Endodermal cell (in vitro differentiated cells): Measurements from ENCODE around the gene KLHL25. TPM values are rescaled to one million over a fixed set of nuclear protein-coding genes. Genes with fewer than 3 reads are reported as not detected.

Experiments
- DNase-seq: peaks from one replicate; pipeline ENCODE4 v3.0.0-alpha.2; 2017
- H3K27ac ChIP-seq: 2 replicates; pipeline ENCODE4 v1.5.1; 2013; ENCODE audit warnings: mild to moderate bottlenecking, low read depth, low read length, moderate library complexity
- H3K27me3 ChIP-seq: 2 replicates; pipeline ENCODE4 v1.6.1; 2013; ENCODE audit warnings: mild to moderate bottlenecking, low read length, moderate library complexity; ENCODE audit not compliant: insufficient read depth, control insufficient read depth, poor library complexity, severe bottlenecking
- H3K36me3 ChIP-seq: 2 replicates; pipeline ENCODE4 v1.7.0; 2013; ENCODE audit warnings: mild to moderate bottlenecking, low read length, moderate library complexity; ENCODE audit not compliant: control insufficient read depth, insufficient read depth
- H3K4me1 ChIP-seq: one replicate; pipeline ENCODE4 v1.7.0; 2013; ENCODE audit warnings: low read length; ENCODE audit not compliant: control insufficient read depth, insufficient read depth
- H3K4me3 ChIP-seq: 2 replicates; pipeline ENCODE4 v1.5.1; 2013; ENCODE audit warnings: mild to moderate bottlenecking, low read length, moderate library complexity
- H3K9ac ChIP-seq: 2 replicates; pipeline ENCODE4 v1.6.1; 2013; ENCODE audit warnings: mild to moderate bottlenecking, low read length, moderate library complexity; ENCODE audit not compliant: poor library complexity, severe bottlenecking; ENCODE audit errors: extremely low read depth
- H3K9me3 ChIP-seq: 2 replicates; pipeline ENCODE4 v1.6.1; 2013; ENCODE audit warnings: mild to moderate bottlenecking, low read length, moderate library complexity; ENCODE audit not compliant: control insufficient read depth
- H3K27ac Mint-ChIP-seq: 2 replicates; pipeline ENCODE4 v1.8.0; 2020; ENCODE audit warnings: mixed read lengths
- H3K27me3 Mint-ChIP-seq: 2 replicates; pipeline ENCODE4 v1.8.0; 2021; ENCODE audit warnings: mild to moderate bottlenecking, mixed read lengths; ENCODE audit not compliant: insufficient read depth
- H3K36me3 Mint-ChIP-seq: 2 replicates; pipeline ENCODE4 v1.8.0; 2020; ENCODE audit warnings: low read depth, mixed read lengths
- H3K4me1 Mint-ChIP-seq: 2 replicates; pipeline ENCODE4 v1.8.0; 2020; ENCODE audit warnings: mixed read lengths
- H3K4me3 Mint-ChIP-seq: 2 replicates; pipeline ENCODE4 v1.8.0; 2020; ENCODE audit warnings: mild to moderate bottlenecking, moderate library complexity, mixed read lengths
- H3K9me3 Mint-ChIP-seq: 2 replicates; pipeline ENCODE4 v1.8.0; 2020; ENCODE audit warnings: mild to moderate bottlenecking, mixed read lengths
- CTCF ChIP-seq: fragments of 200-600 bp; sonication (generic); conservative IDR thresholded peaks from 2 replicates; pipeline ENCODE4 v1.5.0; 2021; ENCODE audit warnings: antibody characterized with exemption, mild to moderate bottlenecking
- WGBS, 2 experiments: methylation state at CpG; one replicate each; pipeline versions ENCODE4 v1.1.5 to v1.1.7; 2013; ENCODE audit warnings: missing lambda C conversion rate in 2 of 2, mixed read lengths in 1 of 2; ENCODE audit not compliant: insufficient coverage in 1 of 2, insufficient read length in 1 of 2; 5-methylcytosine and 5-hydroxymethylcytosine counted together
- total RNA-seq, 2 donors: library from RNA; stranded (reverse); fragmentation: NEBNext Ultra II Directional in 1 of 2; extraction: Animal tissue kit (Norgen Biotek cat#: 25700) in 1 of 2; gene quantifications; 2 replicates in 1 of 2; 3 replicates in 1 of 2; pipeline ENCODE4 v1.2.1, GENCODE V29; 2021

KLHL25 gene
- total RNA-seq, 2 donors from 2014 or later = 13.3 TPM

- H3K4me1 Mint-ChIP-seq = peaks cover 7% of the 10 kb centered on the region
- Histone ChIP-seq H3K27ac (no peak overlapping the region), H3K9me3 (no peaks in the 10 kb centered on the region), H3K4me3 (no peak overlapping the region), H3K9ac (no peak overlapping the region), H3K27me3 (no peaks in the 10 kb centered on the region), H3K4me1 (no peaks in the 10 kb centered on the region), H3K36me3 (no peaks in the 10 kb centered on the region)
- no peaks in the 10 kb centered on the region for H3K9me3 Mint-ChIP-seq
- peaks cover 4% of the 10 kb centered on the region for H3K36me3 Mint-ChIP-seq
- 90 to 96% methylated on average over 8 to 10 of the region's 10 CpGs for WGBS, 2 experiments
- no peak overlapping the region for H3K4me3 Mint-ChIP-seq
- no peaks in the 10 kb centered on the region for H3K27me3 Mint-ChIP-seq
- TF ChIP-seq CTCF = no peak
- no peak overlapping the region for H3K27ac Mint-ChIP-seq
- DNase-seq = no peak
Measured at GRCh38 chr15:85778107-85778776, 16.5 kb downstream of the KLHL25 start.

GRCh38 chr15:85777250-85778106, 17.2 kb downstream of the KLHL25 start:
- Mint-ChIP-seq H3K36me3 (peaks cover 4% of the 10 kb centered on the region), H3K27ac (peak overlapping the region; percentile 60), H3K27me3 (no peaks in the 10 kb centered on the region), H3K9me3 (no peaks in the 10 kb centered on the region), H3K4me1 (peaks cover 7% of the 10 kb centered on the region), H3K4me3 (no peak overlapping the region)
- H3K9ac ChIP-seq = no peak overlapping the region
- H3K9me3 ChIP-seq = no peaks in the 10 kb centered on the region
- TF ChIP-seq CTCF = no peak
- H3K4me3 ChIP-seq = no peak overlapping the region
- H3K4me1 ChIP-seq = no peaks in the 10 kb centered on the region
- H3K36me3 ChIP-seq = no peaks in the 10 kb centered on the region
- H3K27me3 ChIP-seq = no peaks in the 10 kb centered on the region
- WGBS, 2 experiments = 96 to 97% methylated on average over 9 to 18 of the region's 18 CpGs
- DNase-seq = no peak
- no peak overlapping the region for H3K27ac ChIP-seq

DNA sequence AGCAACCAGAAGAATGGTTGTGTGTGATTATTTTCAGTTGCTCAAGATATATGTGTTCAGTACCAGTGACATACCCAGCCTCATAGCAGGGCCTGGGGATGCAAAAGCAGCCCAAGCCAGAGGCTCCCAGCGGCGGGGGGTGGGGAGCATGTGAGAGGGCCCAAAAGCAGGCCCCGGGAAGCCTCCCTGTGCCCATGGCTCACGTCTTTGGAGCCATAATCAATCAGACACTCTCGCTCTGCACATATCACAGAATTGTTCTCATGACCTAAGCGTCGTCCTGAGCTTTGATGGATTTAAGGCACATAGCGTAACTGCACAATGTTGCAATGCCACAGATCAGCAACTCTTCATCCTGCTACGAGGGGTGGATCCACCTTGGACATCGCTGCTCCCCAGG, 20.8 kb downstream of the KLHL25 start:
- H3K4me1 Mint-ChIP-seq = peaks cover 2% of the 10 kb centered on the region
- Histone ChIP-seq H3K27me3 (no peaks in the 10 kb centered on the region), H3K36me3 (no peaks in the 10 kb centered on the region), H3K4me1 (no peaks in the 10 kb centered on the region), H3K9me3 (no peaks in the 10 kb centered on the region), H3K4me3 (no peak overlapping the region), H3K27ac (no peak overlapping the region), H3K9ac (no peak overlapping the region)
- H3K27me3 Mint-ChIP-seq = no peaks in the 10 kb centered on the region
- peaks cover 16% of the 10 kb centered on the region for H3K36me3 Mint-ChIP-seq
- H3K9me3 Mint-ChIP-seq = no peaks in the 10 kb centered on the region
- 93 to 94% methylated on average over 8 to 10 of the region's 10 CpGs for WGBS, 2 experiments
- no peak for DNase-seq
- no peak overlapping the region for H3K4me3 Mint-ChIP-seq
- no peak for TF ChIP-seq CTCF
- H3K27ac Mint-ChIP-seq = no peak overlapping the region
